ENCODE results near the gene TRAF2. TPM values are rescaled to one million over a fixed set of nuclear protein-coding genes. Genes with fewer than 3 reads are reported as not detected.

The TRAF2 gene
- total RNA-seq, 2 experiments from 2014 or later, result 40.0 to 41.4 TPM

DNA sequence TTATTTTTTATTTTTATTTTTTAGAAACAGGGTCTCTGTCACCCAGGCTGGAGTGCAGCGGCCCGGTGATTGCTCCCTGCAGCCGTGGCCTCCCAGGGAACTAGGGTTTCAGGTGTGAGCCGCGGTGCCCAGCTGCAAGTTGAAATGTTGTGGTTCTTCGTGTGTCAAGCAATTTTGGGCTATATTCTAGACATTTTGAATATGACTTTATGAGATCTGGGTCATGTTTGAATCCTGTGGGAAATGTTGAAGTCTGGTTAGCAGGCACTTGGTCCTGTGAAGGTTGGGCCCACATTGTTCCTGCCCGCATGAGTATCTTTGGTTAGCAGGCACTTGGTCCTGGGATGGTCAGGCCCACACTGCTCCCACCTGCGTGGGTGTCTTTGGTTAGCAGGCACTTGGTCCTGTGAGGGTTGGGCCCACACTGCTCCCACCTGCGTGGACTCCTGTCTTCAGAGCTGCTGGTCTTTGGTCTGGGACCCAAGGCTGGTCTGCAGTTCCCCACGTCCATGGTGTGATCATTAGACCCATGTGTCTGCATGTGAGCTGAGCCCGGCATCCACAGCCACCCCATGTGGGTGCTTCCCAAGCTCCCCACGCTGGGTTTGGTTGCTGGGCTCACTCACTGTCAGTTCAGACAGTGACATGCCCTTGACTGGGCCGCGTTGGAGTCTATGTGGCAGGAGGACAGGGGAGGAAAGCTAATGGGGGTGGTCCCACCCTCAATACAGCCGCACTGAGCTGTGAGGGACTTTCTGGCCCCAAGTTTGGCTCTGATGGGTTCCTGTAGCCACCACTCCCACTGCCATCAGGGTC, 51.1 kb downstream of the TRAF2 start:
- H3K27ac Mint-ChIP-seq, result no peak overlapping the region
- intact Hi-C loops (cut with micrococcal nuclease), result no loop called here
- DNase-seq, result no peak
- no peak overlapping the region for H3K4me3 Mint-ChIP-seq
- H3K4me1 Mint-ChIP-seq (ENCODE audit: low read depth), result peaks cover 9% of the 10 kb centered on the region
- ChIA-PET CTCF (interaction anchor here (1.4 to 1.8 kb wide), 2 partner anchors 95 to 109 kb away, joined by 3 to 7 read pairs; partner anchors contain the start of genes AJM1 and NPDC1), POLR2A (no interaction called here)
- H3K9me3 Mint-ChIP-seq, result no peaks in the 10 kb centered on the region
- H3K27me3 Mint-ChIP-seq, result no peaks in the 10 kb centered on the region
- H3K36me3 Mint-ChIP-seq, result peaks cover 32% of the 10 kb centered on the region

DNA sequence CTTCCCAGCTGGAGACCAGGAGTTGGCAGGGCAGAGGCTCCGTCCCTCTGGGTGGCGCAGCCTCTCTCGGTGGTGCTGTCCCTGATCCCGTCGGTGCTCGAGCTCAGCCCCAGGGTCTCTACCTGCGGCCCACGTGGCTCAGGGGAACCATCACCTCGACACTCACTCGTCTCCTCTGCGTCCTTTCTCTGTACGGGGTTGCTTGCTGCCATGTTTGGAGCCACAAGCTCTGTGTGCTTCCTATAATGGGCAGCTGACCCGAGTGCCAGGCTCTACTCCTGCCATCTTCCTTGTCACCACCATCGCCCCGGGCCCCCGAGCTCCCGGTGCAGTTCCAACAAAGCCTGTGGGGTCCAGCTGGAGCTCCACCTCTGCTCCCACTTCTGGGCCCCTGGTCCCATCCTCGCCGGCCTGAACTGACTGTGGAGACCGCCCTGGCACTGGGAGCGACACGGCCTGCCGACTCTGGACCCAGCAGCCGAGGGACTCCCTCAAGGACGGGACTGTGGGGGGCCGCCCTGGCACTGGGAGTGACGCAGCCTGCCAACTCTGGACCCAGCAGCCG, 53.2 kb downstream of the TRAF2 start:
- POLR2A ChIA-PET, result no interaction called here
- H3K27me3 Mint-ChIP-seq, result no peaks in the 10 kb centered on the region
- peaks cover 8% of the 10 kb centered on the region for H3K4me1 Mint-ChIP-seq (ENCODE audit: low read depth)
- H3K4me3 Mint-ChIP-seq, result no peak overlapping the region
- no peak for DNase-seq
- no peaks in the 10 kb centered on the region for H3K9me3 Mint-ChIP-seq
- H3K27ac Mint-ChIP-seq, result no peak overlapping the region
- CTCF ChIA-PET, result interaction anchor here (1.2 kb wide), 1 partner anchor 97 kb away, joined by 5 read pairs; the partner anchor contains the start of gene AJM1
- intact Hi-C loops (cut with micrococcal nuclease), result no loop called here
- H3K36me3 Mint-ChIP-seq, result peaks cover 32% of the 10 kb centered on the region

DNA sequence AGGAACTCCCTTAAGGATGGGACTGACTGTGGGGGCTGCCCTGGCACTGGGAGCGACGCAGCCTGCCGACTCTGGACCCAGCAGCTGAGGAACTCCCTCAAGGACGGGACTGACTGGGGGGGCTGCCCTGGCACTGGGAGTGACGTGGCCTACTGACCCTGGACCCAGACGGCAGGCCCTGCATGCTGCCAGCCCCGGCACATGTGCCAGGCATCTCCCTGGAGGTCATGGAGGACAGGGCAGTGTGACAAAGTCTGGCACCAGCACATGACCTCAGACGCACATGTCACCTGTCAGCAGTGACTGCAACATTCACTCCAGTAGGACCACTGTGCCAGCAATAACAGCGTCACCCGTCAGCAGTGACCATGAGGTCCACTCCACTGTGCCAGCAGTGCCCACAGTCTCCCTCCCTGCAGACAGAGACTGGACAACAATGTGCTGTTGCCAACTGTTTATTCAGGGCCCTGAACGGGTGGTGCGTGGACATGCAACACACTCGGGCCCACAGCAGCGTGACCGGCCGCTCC, 53.7 kb downstream of the TRAF2 start:
- DNase-seq, result no peak
- Mint-ChIP-seq H3K27me3 (no peaks in the 10 kb centered on the region), H3K9me3 (no peaks in the 10 kb centered on the region), H3K36me3 (peaks cover 32% of the 10 kb centered on the region), H3K4me1 (ENCODE audit: low read depth) (peaks cover 12% of the 10 kb centered on the region), H3K4me3 (no peak overlapping the region), H3K27ac (no peak overlapping the region)
- intact Hi-C loops (cut with micrococcal nuclease), result loop anchor here (10.0 kb wide), 1 partner anchor 95 kb away; the partner anchor contains the start of gene FUT7
- ChIA-PET CTCF (interaction anchor here (0.6 kb wide), 1 partner anchor 181 kb away, joined by 3 read pairs; no protein-coding TSS in a partner anchor), POLR2A (no interaction called here)

DNA sequence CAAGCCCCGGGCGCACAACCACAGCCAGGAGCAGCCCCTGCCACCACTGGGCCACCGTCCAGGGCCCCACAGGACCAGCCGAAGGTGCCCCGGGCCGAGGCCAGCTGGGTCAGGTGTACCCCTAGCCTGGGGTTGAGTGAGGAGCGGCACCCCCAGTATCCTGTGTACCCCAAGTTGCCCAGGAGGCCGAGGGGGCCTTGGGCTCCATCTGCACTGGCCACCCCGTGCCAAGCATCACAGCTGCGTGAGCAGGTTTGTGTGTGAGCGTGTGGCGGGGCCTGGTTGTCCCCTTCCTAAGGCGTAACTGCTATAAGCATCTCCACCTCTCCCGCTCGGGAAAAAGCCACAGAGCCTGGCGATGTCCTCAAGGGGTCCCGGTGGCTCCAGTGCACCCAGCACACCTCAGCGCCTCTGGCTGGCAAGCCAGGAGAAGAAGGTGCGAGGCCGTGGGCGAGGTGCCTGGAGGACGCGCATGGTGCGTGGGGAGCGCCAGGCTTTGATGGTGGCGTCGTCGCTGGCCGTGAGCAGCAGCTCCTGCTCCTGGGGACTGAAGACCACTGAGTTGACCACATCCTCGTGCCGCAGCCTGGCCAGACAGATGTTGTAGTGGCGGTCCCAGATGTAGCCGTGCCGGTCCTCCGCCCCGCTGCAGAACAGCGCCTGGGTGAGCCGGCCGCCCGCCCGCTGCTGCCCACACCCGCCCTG, 54.4 kb downstream of the TRAF2 start:
- no peak overlapping the region for H3K27ac Mint-ChIP-seq
- intact Hi-C loops (cut with micrococcal nuclease), result loop anchor here (10.0 kb wide), 1 partner anchor 94 kb away; the partner anchor contains the start of gene FUT7
- H3K9me3 Mint-ChIP-seq, result no peaks in the 10 kb centered on the region
- peaks cover 32% of the 10 kb centered on the region for H3K36me3 Mint-ChIP-seq
- H3K4me3 Mint-ChIP-seq, result no peak overlapping the region
- ChIA-PET POLR2A (no interaction called here), CTCF (interaction anchor here (0.6 kb wide), 1 partner anchor 182 kb away, joined by 3 read pairs; no protein-coding TSS in a partner anchor)
- DNase-seq, result no peak
- H3K4me1 Mint-ChIP-seq (ENCODE audit: low read depth), result peaks cover 12% of the 10 kb centered on the region
- no peaks in the 10 kb centered on the region for H3K27me3 Mint-ChIP-seq

DNA sequence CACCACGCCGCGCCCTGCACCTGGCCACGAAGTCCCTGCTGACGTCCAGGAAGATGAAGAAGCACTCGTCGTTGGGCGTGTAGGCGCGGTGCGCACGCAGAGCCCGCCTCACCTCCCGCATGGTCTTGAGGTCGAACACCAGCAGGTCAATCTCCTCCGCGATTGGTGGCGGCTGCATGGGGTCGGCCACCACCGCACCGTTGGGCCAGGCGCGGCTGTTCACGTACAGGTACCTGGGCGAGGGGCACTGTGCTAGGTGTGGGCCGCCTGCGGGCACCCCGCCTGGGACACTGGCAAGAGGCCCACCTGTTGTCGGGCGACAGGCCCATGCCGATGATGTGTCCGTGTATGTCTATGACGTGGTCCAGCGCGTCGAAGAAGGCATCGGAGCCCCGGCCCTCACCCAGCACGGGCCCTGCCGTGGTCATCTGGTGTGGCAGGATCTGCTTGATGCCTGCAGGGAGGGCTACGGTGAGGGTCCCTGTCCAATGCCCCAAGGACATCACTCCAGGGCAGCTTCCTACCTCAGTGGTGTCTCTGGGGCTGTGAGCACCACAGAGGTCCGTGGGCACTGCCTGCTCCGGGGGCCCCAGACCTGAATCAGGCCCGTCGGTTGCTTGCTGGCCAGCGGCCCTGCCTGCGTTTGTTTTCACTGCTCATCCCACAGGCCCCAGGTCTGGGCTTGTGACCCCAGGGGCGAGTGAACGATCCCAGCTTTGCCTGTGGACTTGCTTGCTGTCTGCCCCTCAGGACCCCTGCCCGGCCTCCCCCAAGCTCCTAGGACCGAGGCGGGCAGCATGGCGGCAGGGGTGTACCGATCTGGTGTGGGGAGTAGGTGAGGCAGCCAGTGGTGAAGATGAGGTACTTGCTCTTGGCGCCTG, 55.2 kb downstream of the TRAF2 start:
- peak overlapping the region; percentile 10 for H3K27ac Mint-ChIP-seq
- no peak overlapping the region for H3K4me3 Mint-ChIP-seq
- peaks cover 32% of the 10 kb centered on the region for H3K36me3 Mint-ChIP-seq
- no peaks in the 10 kb centered on the region for H3K9me3 Mint-ChIP-seq
- no peak for DNase-seq
- ChIA-PET POLR2A (no interaction called here), CTCF (no interaction called here)
- no peaks in the 10 kb centered on the region for H3K27me3 Mint-ChIP-seq
- peaks cover 12% of the 10 kb centered on the region for H3K4me1 Mint-ChIP-seq (ENCODE audit: low read depth)
- intact Hi-C loops (cut with micrococcal nuclease), result loop anchor here (10.0 kb wide), 1 partner anchor 93 kb away; the partner anchor contains the start of gene FUT7

DNA sequence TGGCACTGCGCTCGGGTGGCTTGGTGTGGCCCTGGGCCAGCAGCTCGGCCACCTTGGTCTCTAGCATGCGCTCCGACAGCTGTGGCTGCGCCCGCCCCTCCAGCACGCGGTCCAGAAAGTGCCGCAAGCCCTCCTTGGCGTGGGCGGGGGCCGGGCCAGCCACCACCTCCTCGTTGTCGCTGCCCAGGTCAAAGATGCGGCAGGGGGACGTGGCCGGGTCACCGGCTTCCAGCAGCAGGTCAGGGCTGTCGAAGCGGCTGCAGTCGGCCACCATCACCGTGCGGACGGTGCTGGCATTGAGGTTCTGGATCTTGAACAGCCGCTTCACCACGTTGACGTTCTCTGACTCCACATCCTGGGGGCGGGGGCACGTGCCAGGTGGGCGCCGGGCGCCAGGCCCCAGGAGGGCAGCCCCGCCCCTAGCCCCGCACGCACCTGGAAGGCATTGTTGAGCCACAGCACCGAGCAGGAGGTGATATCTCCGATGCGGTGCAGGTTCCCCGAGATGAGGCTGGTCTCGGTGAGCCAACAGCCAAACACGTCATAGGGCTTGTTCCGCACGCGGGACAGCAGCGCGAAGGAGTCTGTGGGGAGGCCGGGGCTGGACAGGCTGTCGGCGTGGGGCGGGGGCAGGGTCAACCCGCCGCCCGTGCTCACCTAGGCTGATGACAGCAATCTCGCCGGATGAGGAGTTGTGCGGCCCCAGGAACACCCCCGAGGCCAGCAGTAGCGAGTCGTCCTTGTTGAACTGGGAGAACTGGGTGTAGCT, 56.0 kb downstream of the TRAF2 start:
- Mint-ChIP-seq H3K4me3 (peak overlapping the region; percentile 41), H3K9me3 (no peaks in the 10 kb centered on the region), H3K27me3 (no peaks in the 10 kb centered on the region), H3K27ac (peak overlapping the region; percentile 23), H3K36me3 (peaks cover 28% of the 10 kb centered on the region), H3K4me1 (ENCODE audit: low read depth) (peaks cover 12% of the 10 kb centered on the region)
- intact Hi-C loops (cut with micrococcal nuclease), result loop anchor here (10.0 kb wide), 1 partner anchor 93 kb away; the partner anchor contains the start of gene FUT7
- CTCF ChIA-PET, result no interaction called here
- POLR2A ChIA-PET, result no interaction called here
- DNase-seq, result no peak

DNA sequence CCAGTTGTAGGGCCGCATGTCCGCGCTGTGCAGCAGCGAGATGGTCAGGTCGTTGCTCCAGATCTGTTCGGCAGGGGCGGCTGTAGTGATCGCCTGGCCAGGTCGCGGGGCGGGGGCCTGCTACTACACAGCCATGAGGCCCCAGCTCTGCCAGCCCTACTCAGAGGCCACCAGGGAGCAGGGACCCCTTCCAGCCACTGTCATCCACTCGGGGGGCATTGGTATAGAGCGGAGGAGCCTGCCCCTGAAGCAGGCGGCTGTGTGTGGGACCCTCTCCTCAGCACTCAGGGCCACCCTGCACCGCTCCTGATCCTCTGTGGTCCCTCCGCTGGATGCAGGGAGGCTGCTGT, 56.5 kb downstream of the TRAF2 start:
- intact Hi-C loops (cut with micrococcal nuclease), result loop anchor here (10.0 kb wide), 1 partner anchor 92 kb away; the partner anchor contains the start of gene FUT7
- H3K36me3 Mint-ChIP-seq, result peaks cover 27% of the 10 kb centered on the region
- H3K27ac Mint-ChIP-seq, result peak overlapping the region; percentile 23
- peak overlapping the region; percentile 66 for H3K4me3 Mint-ChIP-seq
- no peaks in the 10 kb centered on the region for H3K9me3 Mint-ChIP-seq
- DNase-seq, result no peak
- H3K27me3 Mint-ChIP-seq, result no peaks in the 10 kb centered on the region
- CTCF ChIA-PET, result interaction anchor here (3.4 kb wide), 1 partner anchor 100 kb away, joined by 13 read pairs; the partner anchor contains the start of gene AJM1
- peaks cover 12% of the 10 kb centered on the region for H3K4me1 Mint-ChIP-seq (ENCODE audit: low read depth)
- POLR2A ChIA-PET, result no interaction called here

DNA sequence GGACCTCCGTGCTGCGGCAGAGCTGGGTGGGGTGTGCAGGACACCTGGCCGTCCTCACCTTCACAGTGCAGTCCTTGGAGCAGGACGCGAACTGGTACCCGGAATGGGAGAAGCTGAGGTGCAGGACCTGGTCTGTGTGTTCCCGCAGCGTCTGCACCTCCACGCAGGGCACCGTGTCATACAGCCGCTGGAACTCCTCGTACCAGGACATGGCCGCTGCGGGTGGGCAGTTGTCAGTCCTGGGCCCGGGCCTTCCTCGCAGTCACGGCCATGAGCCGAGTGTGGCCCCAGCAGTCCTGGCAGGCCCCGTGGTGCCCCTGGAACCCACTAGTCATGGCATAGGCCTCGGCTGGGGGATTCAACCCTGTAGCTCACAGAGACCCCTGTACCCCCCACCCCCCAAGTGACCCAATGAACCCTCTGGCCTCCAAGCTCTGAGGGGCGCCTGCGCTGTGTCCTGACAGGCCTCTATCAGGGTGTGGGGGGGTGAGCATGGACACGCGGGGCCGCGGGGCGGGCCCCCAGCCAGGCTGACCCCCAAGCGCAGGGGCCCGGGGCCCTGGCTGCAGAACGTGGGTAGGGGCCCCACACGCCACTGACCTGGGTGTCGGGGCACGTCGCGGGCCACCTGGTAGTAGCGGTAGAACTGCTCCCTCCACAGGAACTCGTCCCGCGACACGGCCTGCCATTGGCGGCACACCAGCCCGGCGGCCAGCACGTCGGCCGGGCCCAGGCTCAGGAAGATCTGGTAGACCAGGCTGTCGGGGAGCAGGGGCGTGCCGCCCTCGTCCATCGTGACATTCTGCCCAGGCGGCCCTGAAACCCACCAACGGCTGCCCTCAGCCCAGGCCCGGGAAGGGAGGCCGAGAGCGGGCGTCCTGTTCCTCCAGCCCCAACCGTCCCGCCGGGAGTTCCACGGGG, 57.2 kb downstream of the TRAF2 start:
- H3K36me3 Mint-ChIP-seq, result peaks cover 25% of the 10 kb centered on the region
- H3K27me3 Mint-ChIP-seq, result no peaks in the 10 kb centered on the region
- H3K27ac Mint-ChIP-seq, result peak overlapping the region; percentile 86
- H3K9me3 Mint-ChIP-seq, result no peaks in the 10 kb centered on the region
- peaks cover 12% of the 10 kb centered on the region for H3K4me1 Mint-ChIP-seq (ENCODE audit: low read depth)
- peak; percentile 56 for DNase-seq
- peak overlapping the region; percentile 80 for H3K4me3 Mint-ChIP-seq
- CTCF ChIA-PET, result interaction anchor here (0.9 to 3.4 kb wide), 7 partner anchors 12 to 101 kb away, joined by 3 to 13 read pairs (median 7); partner anchors contain the start of genes AJM1 and PAXX
- POLR2A ChIA-PET, result interaction anchor here (1.0 to 1.5 kb wide), 5 partner anchors 13 to 100 kb away, joined by 3 to 4 read pairs (median 3); partner anchors contain the start of gene TRAF2
- intact Hi-C loops (cut with micrococcal nuclease), result loop anchor here (1.0 to 10.0 kb wide), 3 partner anchors 61 to 101 kb away; partner anchors contain the start of genes AJM1 and FUT7

DNA sequence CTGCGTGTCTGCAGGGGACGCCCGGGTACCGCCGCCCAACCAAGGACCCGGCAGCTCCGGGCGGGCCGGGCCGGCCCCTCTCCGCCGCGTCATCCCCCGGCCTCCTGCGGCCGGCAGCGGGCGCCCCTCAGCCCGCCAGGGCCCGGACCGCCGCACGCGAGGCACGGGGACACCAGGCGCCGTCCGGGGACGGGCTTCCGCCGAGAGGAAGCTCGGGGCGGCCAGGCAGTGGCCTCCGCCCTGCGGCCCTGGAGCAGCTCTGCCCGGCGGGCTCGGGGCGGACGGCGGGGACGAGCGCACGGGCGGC, 57.8 kb downstream of the TRAF2 start:
- H3K36me3 Mint-ChIP-seq, result peaks cover 22% of the 10 kb centered on the region
- H3K27ac Mint-ChIP-seq, result peak overlapping the region; percentile 86
- no peaks in the 10 kb centered on the region for H3K27me3 Mint-ChIP-seq
- H3K4me1 Mint-ChIP-seq (ENCODE audit: low read depth), result peaks cover 12% of the 10 kb centered on the region
- CTCF ChIA-PET, result interaction anchor here (0.9 to 3.4 kb wide), 7 partner anchors 12 to 102 kb away, joined by 3 to 13 read pairs (median 7); partner anchors contain the start of genes AJM1 and PAXX
- POLR2A ChIA-PET, result interaction anchor here (0.6 to 1.5 kb wide), 7 partner anchors 14 to 101 kb away, joined by 3 to 4 read pairs (median 3); partner anchors contain the start of gene TRAF2
- no peaks in the 10 kb centered on the region for H3K9me3 Mint-ChIP-seq
- DNase-seq, result no peak
- peak overlapping the region; percentile 80 for H3K4me3 Mint-ChIP-seq
- intact Hi-C loops (cut with micrococcal nuclease), result loop anchor here (1.0 to 10.0 kb wide), 3 partner anchors 62 to 101 kb away; partner anchors contain the start of genes AJM1 and FUT7

Measured in activated CD4-positive, alpha-beta memory T cell treated with anti-CD3 and anti-CD28 coated beads for 36 hours (primary cell).